DOHH2 (cell line): ENCODE results near the gene TFPT.

Experiments used
- H3F3A ChIP-seq: fragments of 200-600 bp; sonication (generic), shearing (Covaris generic); 2 replicates; pipeline ENCODE4 v1.6.0; 2016; ENCODE audit warnings: antibody characterized with exemption, mild to moderate bottlenecking; ENCODE audit not compliant: control insufficient read depth, insufficient read depth
- H3K27ac ChIP-seq: fragments of 200-600 bp; sonication (generic); 2 replicates; pipeline ENCODE4 v1.5.1; 2014; ENCODE audit warnings: low read depth, mild to moderate bottlenecking, low read length, moderate library complexity
- H3K27me3 ChIP-seq: fragments of 200-600 bp; sonication (generic); 2 replicates; pipeline ENCODE4 v1.6.1; 2014; ENCODE audit warnings: mild to moderate bottlenecking, low read length, mixed read lengths; ENCODE audit not compliant: control insufficient read depth
- H3K36me3 ChIP-seq: fragments of 200-600 bp; sonication (generic); 2 replicates; pipeline ENCODE4 v1.6.1; 2014; ENCODE audit warnings: mild to moderate bottlenecking, low read length, moderate library complexity, mixed read lengths; ENCODE audit not compliant: control insufficient read depth
- H3K4me1 ChIP-seq: fragments of 200-600 bp; sonication (generic); 2 replicates; pipeline ENCODE4 v1.6.1; 2014; ENCODE audit warnings: mild to moderate bottlenecking, low read length, mixed read lengths; ENCODE audit not compliant: control insufficient read depth
- H3K4me2 ChIP-seq: fragments of 200-600 bp; sonication (generic); 2 replicates; pipeline ENCODE4 v1.6.0; 2014; ENCODE audit warnings: mild to moderate bottlenecking, low read length, moderate library complexity
- H3K4me3 ChIP-seq: fragments of 200-600 bp; sonication (generic); 2 replicates; pipeline ENCODE4 v1.5.1; 2014; ENCODE audit warnings: mild to moderate bottlenecking, low read length, mixed read lengths
- H3K79me2 ChIP-seq: fragments of 200-600 bp; sonication (generic); 2 replicates; pipeline ENCODE4 v1.6.1; 2014; ENCODE audit warnings: mild to moderate bottlenecking, low read length, mixed read lengths; ENCODE audit not compliant: control insufficient read depth
- H3K9me2 ChIP-seq: fragments of 200-600 bp; sonication (generic); replicated peaks from 2 replicates; pipeline ENCODE4 v1.6.1; 2014; ENCODE audit warnings: mild to moderate bottlenecking, low read length, mixed read lengths; ENCODE audit not compliant: control insufficient read depth
- H3K9me3 ChIP-seq: fragments of 200-600 bp; sonication (generic); 2 replicates; pipeline ENCODE4 v1.6.1; 2014; ENCODE audit warnings: antibody characterized with exemption, low read length, mixed read lengths; ENCODE audit not compliant: control insufficient read depth, insufficient read depth
- H4K20me1 ChIP-seq: fragments of 200-600 bp; sonication (generic); 2 replicates; pipeline ENCODE4 v1.6.0; 2014; ENCODE audit warnings: low read depth, mild to moderate bottlenecking, antibody characterized with exemption, low read length, moderate library complexity; ENCODE audit not compliant: control insufficient read depth, insufficient read depth
- EZH2phosphoT487 ChIP-seq: fragments of 200-600 bp; sonication (generic); IDR thresholded peaks from 2 replicates; pipeline ENCODE4 v1.6.1; 2017; ENCODE audit warnings: borderline replicate concordance, mild to moderate bottlenecking, antibody characterized with exemption, low read length, moderate library complexity, mixed read lengths
- TF ChIP-seq, protein P1 (sequence below): fragments of 200-600 bp; sonication (generic); IDR thresholded peaks from one replicate; pipeline ENCODE4 v1.5.1; 2014; ENCODE audit warnings: antibody characterized with exemption, mild to moderate bottlenecking, low read depth, low read length; ENCODE audit not compliant: poor library complexity, severe bottlenecking

TFPT gene

DNA sequence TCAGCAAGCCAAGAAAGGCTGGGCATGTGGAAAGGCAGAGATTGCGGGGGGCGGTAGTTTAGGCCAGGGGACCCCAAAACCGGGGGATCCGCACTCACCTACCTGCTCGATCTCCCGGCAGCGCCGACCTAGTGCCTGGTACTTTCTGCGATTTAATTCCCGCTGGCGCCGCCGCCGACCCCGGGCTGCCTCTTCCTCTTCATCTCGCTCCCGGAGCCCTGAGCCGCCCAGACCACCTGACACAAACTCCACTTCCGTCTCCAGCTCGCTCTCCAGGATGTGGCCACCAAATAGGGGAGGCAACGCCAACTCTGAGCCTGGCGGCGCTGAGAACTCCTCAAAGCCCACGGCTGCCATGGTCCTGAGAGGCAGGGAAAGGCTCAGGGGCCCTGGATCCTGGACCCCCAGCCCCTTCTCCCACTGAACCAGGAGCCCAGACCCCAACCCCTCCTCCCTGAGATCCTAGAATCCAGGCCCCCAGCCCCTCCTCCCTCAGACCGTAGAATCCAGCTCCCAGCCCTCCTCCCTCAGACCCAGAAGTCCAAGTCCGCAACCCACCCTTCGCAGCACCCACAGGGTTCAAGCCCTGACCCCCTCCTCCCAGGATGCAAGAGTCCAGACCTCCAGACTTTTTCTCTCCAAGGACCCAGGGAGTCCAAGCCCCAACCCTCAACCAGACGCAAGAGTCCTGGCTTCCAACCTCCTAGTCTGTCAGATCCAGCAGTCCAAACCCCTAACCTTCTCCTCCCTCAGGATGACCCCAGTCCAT, 933 bp downstream of the TFPT start:
- H3K27ac ChIP-seq = peak overlapping the region; percentile 67
- no peaks in the 10 kb centered on the region for H3K9me3 ChIP-seq
- peaks cover 31% of the 10 kb centered on the region for H3K36me3 ChIP-seq
- no peak for TF ChIP-seq EZH2phosphoT487
- TF ChIP-seq, protein P1, sequence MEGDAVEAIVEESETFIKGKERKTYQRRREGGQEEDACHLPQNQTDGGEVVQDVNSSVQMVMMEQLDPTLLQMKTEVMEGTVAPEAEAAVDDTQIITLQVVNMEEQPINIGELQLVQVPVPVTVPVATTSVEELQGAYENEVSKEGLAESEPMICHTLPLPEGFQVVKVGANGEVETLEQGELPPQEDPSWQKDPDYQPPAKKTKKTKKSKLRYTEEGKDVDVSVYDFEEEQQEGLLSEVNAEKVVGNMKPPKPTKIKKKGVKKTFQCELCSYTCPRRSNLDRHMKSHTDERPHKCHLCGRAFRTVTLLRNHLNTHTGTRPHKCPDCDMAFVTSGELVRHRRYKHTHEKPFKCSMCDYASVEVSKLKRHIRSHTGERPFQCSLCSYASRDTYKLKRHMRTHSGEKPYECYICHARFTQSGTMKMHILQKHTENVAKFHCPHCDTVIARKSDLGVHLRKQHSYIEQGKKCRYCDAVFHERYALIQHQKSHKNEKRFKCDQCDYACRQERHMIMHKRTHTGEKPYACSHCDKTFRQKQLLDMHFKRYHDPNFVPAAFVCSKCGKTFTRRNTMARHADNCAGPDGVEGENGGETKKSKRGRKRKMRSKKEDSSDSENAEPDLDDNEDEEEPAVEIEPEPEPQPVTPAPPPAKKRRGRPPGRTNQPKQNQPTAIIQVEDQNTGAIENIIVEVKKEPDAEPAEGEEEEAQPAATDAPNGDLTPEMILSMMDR = no peak
- no peaks in the 10 kb centered on the region; the same call in 1 of the 2 replicates for H3F3A ChIP-seq
- peak overlapping the region; percentile 90 for H3K4me2 ChIP-seq
- peaks cover 53% of the 10 kb centered on the region for H3K79me2 ChIP-seq
- H3K4me1 ChIP-seq = peaks cover 16% of the 10 kb centered on the region
- peak overlapping the region; percentile 95 for H3K4me3 ChIP-seq
- H3K9me2 ChIP-seq = no peaks in the 10 kb centered on the region
- no peaks in the 10 kb centered on the region for H4K20me1 ChIP-seq
- H3K27me3 ChIP-seq = no peaks in the 10 kb centered on the region

GRCh38 chr19:54109651-54110050, 5.8 kb downstream of the TFPT start:
- Histone ChIP-seq H3K27ac (no peak overlapping the region), H4K20me1 (no peaks in the 10 kb centered on the region), H3F3A (no peaks in the 10 kb centered on the region), H3K9me3 (no peaks in the 10 kb centered on the region), H3K36me3 (peaks cover 58% of the 10 kb centered on the region), H3K4me2 (no peak overlapping the region), H3K9me2 (no peaks in the 10 kb centered on the region), H3K79me2 (peaks cover 32% of the 10 kb centered on the region), H3K4me3 (no peak overlapping the region), H3K4me1 (peaks cover 5% of the 10 kb centered on the region; the same call in 1 of the 2 replicates), H3K27me3 (no peaks in the 10 kb centered on the region)
- TF ChIP-seq, protein P1 = no peak
- TF ChIP-seq EZH2phosphoT487 = no peak

- no peak overlapping the region for H3K4me3 ChIP-seq
- no peak overlapping the region for H3K4me2 ChIP-seq
- no peaks in the 10 kb centered on the region for H4K20me1 ChIP-seq
- H3K9me2 ChIP-seq = no peaks in the 10 kb centered on the region
- no peaks in the 10 kb centered on the region for H3K27me3 ChIP-seq
- H3F3A ChIP-seq = no peaks in the 10 kb centered on the region
- peaks cover 61% of the 10 kb centered on the region for H3K36me3 ChIP-seq
- H3K9me3 ChIP-seq = no peaks in the 10 kb centered on the region
- H3K27ac ChIP-seq = no peak overlapping the region
- H3K79me2 ChIP-seq = peaks cover 32% of the 10 kb centered on the region
- peaks cover 9% of the 10 kb centered on the region; the same call in 1 of the 2 replicates for H3K4me1 ChIP-seq
- no peak for TF ChIP-seq EZH2phosphoT487
- TF ChIP-seq, protein P1 = no peak
These were observed 7.0 kb downstream of the TFPT start for GRCh38 chr19:54108496-54108895.
